NB4 (cell line): ENCODE measurements around the gene KTN1.

ENCODE experiments used
- POLR2A ChIP-seq: IDR thresholded peaks from 2 replicates; pipeline ENCODE4 v1.6.1; 2011; ENCODE audit warnings: mild to moderate bottlenecking; ENCODE audit not compliant: insufficient read length; ENCODE audit errors: extremely low read depth
- TF ChIP-seq, protein P1 (sequence below): IDR thresholded peaks from one replicate; pipeline ENCODE4 v1.5.1; 2012; ENCODE audit warnings: low read depth, low read length

GRCh38 chr14:55624913-55625312 is 44.9 kb downstream of the KTN1 start:
- TF ChIP-seq, protein P1, sequence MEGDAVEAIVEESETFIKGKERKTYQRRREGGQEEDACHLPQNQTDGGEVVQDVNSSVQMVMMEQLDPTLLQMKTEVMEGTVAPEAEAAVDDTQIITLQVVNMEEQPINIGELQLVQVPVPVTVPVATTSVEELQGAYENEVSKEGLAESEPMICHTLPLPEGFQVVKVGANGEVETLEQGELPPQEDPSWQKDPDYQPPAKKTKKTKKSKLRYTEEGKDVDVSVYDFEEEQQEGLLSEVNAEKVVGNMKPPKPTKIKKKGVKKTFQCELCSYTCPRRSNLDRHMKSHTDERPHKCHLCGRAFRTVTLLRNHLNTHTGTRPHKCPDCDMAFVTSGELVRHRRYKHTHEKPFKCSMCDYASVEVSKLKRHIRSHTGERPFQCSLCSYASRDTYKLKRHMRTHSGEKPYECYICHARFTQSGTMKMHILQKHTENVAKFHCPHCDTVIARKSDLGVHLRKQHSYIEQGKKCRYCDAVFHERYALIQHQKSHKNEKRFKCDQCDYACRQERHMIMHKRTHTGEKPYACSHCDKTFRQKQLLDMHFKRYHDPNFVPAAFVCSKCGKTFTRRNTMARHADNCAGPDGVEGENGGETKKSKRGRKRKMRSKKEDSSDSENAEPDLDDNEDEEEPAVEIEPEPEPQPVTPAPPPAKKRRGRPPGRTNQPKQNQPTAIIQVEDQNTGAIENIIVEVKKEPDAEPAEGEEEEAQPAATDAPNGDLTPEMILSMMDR: no peak
- TF ChIP-seq POLR2A: no peak
